Measurements from ENCODE around the gene TTC33. TPM values are rescaled to one million over a fixed set of nuclear protein-coding genes. Genes with fewer than 3 reads are reported as not detected.

The TTC33 gene
- total and polyA plus RNA-seq, 2 of the 4 experiments (the other 2 are of a cell fraction) = 3.1 to 8.1 TPM

DNA sequence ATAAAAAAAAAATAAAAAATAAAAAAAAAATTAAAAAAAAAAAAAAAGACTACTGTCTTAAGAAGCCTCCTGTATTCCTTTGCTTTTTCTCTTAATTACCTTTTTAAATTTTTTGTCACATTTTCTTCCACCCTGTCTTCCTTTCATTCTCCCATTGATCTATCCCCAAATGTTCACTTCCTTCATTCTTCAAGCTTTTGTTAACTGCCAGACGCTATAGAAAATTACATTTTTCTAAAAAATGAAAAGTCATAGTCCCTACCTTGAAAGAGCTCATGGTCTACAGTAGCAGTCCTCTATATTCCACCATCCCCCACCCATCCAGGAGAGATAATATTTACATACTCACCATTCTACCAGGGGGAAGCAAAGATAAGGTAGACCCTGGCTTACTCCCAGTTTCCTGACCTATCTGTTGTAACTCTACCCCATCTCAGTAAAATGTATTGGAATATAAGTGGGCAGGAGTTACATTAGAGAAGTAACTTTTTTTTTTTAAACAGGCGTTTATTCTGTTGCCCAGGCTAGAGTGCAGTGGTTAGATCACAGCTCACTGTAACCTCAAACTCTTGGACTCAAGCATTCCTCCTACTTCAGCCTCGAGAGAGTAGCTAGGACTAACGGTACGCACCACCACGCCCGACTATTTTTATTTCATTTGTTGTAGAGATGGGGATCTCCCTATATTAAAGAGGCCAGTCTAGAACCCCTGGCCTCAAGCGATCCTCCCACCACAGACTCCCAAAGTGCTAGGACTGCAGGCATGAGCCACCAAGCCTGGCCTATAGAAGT, 46.2 kb upstream of the TTC33 start:
- H3K9me3 ChIP-seq (ENCODE audit: control insufficient read depth, insufficient read depth, low read length) = no peaks in the 10 kb centered on the region
- no CpG with 5 or more reads among the region's 8 CpGs for WGBS, 2 experiments (ENCODE audit: extremely low coverage in 2 of 2, insufficient read length in 1 of 2)
- ChIA-PET POLR2A (ENCODE audit: unreplicated experiment) (no interaction called here), CTCF (no interaction called here)
- H3K18ac ChIP-seq (ENCODE audit: low read depth, low read length) = no peak overlapping the region
- no peak overlapping the region for H4K5ac ChIP-seq (ENCODE audit: low read depth, low read length)
- no peak overlapping the region for H2BK5ac ChIP-seq (ENCODE audit: low read depth, low read length, poor library complexity, severe bottlenecking)
- dilution Hi-C loops (cut with HindIII; ENCODE audit: low sequenced_read_pairs, unreplicated experiment) = no loop called here
- no peak overlapping the region for H2BK15ac ChIP-seq (ENCODE audit: low read depth, low read length)
- peaks cover 7% of the 10 kb centered on the region for H4K20me1 ChIP-seq (ENCODE audit: insufficient read depth, low read length)
- no peak overlapping the region for H3K56ac ChIP-seq (ENCODE audit: extremely low read depth, insufficient read depth, low read length)
- no peaks in the 10 kb centered on the region for H3K27me3 ChIP-seq (ENCODE audit: control insufficient read depth, insufficient read depth, low read length)
- DNase-seq (no peak), ATAC-seq (ENCODE audit: low read depth) (no peak)
- no peak overlapping the region for H2AK5ac ChIP-seq (ENCODE audit: low read depth, low read length)
- no peak overlapping the region for H3K14ac ChIP-seq (replicated peaks; ENCODE audit: low read depth, low read length)
- no peak overlapping the region for H4K91ac ChIP-seq (ENCODE audit: insufficient read depth, low read depth, low read length)
- in situ Hi-C loops (cut with MboI; ENCODE audit: low sequenced_read_pairs) = no loop called here
- no peak overlapping the region for H2BK120ac ChIP-seq (ENCODE audit: low read depth, low read length)
- H3K79me1 ChIP-seq (ENCODE audit: low read depth in 1 of 2, low read length in 2 of 2) = peaks cover 0 to 15% of the 10 kb centered on the region in 2 experiments; a peak in 2 of 4 replicates
- H2AFZ ChIP-seq (replicated peaks; ENCODE audit: low read length, poor library complexity) = no peak overlapping the region
- no peak overlapping the region for H3K9ac ChIP-seq (ENCODE audit: low read depth, low read length)
- H3K36me3 ChIP-seq (ENCODE audit: control insufficient read depth, insufficient read depth, low read length) = no peaks in the 10 kb centered on the region
- H3K27ac ChIP-seq (ENCODE audit: insufficient read depth, low read length) = no peak overlapping the region
- TF ChIP-seq CEBPB (IDR thresholded peaks at IDR 0.05; ENCODE audit: low read depth, low read length) (no peak), MAZ (IDR thresholded peaks at IDR 0.05; ENCODE audit: borderline replicate concordance, low read depth, low read length) (no peak), POLR2A (IDR thresholded peaks at IDR 0.05; ENCODE audit: low read depth, low read length) (no peak), RAD21 (IDR thresholded peaks at IDR 0.05; ENCODE audit: low read length) (no peak), RCOR1 (IDR thresholded peaks at IDR 0.05; ENCODE audit: insufficient replicate concordance, low read length) (no peak), RFX5 (IDR thresholded peaks at IDR 0.05; ENCODE audit: low read depth, low read length) (no peak), BHLHE40 (IDR thresholded peaks at IDR 0.05; ENCODE audit: low read depth, low read length) (no peak), SMC3 (IDR thresholded peaks at IDR 0.05; ENCODE audit: low read depth, low read length) (no peak), CHD1 (IDR thresholded peaks at IDR 0.05; ENCODE audit: low read depth, low read length) (no peak), MAFK (IDR thresholded peaks at IDR 0.05; ENCODE audit: low read depth, low read length) (no peak), MXI1 (IDR thresholded peaks at IDR 0.05; ENCODE audit: borderline replicate concordance, low read depth, low read length) (no peak), FOS (IDR thresholded peaks at IDR 0.05; ENCODE audit: low read depth, low read length) (no peak), NFE2L2 (IDR thresholded peaks at IDR 0.05; ENCODE audit: low read depth, low read length) (no peak)
- TF ChIP-seq, protein P1, sequence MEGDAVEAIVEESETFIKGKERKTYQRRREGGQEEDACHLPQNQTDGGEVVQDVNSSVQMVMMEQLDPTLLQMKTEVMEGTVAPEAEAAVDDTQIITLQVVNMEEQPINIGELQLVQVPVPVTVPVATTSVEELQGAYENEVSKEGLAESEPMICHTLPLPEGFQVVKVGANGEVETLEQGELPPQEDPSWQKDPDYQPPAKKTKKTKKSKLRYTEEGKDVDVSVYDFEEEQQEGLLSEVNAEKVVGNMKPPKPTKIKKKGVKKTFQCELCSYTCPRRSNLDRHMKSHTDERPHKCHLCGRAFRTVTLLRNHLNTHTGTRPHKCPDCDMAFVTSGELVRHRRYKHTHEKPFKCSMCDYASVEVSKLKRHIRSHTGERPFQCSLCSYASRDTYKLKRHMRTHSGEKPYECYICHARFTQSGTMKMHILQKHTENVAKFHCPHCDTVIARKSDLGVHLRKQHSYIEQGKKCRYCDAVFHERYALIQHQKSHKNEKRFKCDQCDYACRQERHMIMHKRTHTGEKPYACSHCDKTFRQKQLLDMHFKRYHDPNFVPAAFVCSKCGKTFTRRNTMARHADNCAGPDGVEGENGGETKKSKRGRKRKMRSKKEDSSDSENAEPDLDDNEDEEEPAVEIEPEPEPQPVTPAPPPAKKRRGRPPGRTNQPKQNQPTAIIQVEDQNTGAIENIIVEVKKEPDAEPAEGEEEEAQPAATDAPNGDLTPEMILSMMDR (conservative IDR thresholded peaks at IDR 0.05; ENCODE audit: low read depth, low read length) = no peak
- TF ChIP-seq, protein P2, sequence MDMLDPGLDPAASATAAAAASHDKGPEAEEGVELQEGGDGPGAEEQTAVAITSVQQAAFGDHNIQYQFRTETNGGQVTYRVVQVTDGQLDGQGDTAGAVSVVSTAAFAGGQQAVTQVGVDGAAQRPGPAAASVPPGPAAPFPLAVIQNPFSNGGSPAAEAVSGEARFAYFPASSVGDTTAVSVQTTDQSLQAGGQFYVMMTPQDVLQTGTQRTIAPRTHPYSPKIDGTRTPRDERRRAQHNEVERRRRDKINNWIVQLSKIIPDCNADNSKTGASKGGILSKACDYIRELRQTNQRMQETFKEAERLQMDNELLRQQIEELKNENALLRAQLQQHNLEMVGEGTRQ (IDR thresholded peaks at IDR 0.05; ENCODE audit: low read depth, low read length) = no peak
- TF ChIP-seq, protein P3, sequence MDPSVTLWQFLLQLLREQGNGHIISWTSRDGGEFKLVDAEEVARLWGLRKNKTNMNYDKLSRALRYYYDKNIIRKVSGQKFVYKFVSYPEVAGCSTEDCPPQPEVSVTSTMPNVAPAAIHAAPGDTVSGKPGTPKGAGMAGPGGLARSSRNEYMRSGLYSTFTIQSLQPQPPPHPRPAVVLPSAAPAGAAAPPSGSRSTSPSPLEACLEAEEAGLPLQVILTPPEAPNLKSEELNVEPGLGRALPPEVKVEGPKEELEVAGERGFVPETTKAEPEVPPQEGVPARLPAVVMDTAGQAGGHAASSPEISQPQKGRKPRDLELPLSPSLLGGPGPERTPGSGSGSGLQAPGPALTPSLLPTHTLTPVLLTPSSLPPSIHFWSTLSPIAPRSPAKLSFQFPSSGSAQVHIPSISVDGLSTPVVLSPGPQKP (IDR thresholded peaks at IDR 0.05; ENCODE audit: borderline replicate concordance, low read depth, low read length) = no peak
- no peak overlapping the region for H3K4me3 ChIP-seq (ENCODE audit: insufficient read depth, low read depth, low read length)
- H3K4ac ChIP-seq (ENCODE audit: low read depth, low read length) = no peak overlapping the region
- H3K23ac ChIP-seq (ENCODE audit: low read depth, low read length) = no peak overlapping the region
- H2BK20ac ChIP-seq (ENCODE audit: low read depth, low read length) = no peak overlapping the region
- H3K4me2 ChIP-seq (ENCODE audit: low read depth, low read length) = no peak overlapping the region
- H2AK9ac ChIP-seq (replicated peaks; ENCODE audit: low read depth, low read length, poor library complexity) = no peak overlapping the region
- no TSS peak for BruUV-seq (replicated peaks)
- intact Hi-C loops (cut with micrococcal nuclease) = no loop called here
- no peaks in the 10 kb centered on the region for H3K4me1 ChIP-seq (ENCODE audit: control insufficient read depth, insufficient read depth, low read length)
- H3K9me1 ChIP-seq (ENCODE audit: insufficient read depth, low read length) = no peaks in the 10 kb centered on the region
- no peak overlapping the region for H4K8ac ChIP-seq (ENCODE audit: low read depth in 2 of 2, low read length in 2 of 2)

Measured in IMR-90 (cell line).